ENCODE data around the gene NHLRC4.
A peak's percentile ranks its signal among the peaks of the same experiment; 100 is the strongest.
"Not testable (repeated sequence)": the region's sequence is repeated elsewhere in the genome, so short reads cannot be mapped to it uniquely, and the experiment has no call there.

Gene NHLRC4

DNA sequence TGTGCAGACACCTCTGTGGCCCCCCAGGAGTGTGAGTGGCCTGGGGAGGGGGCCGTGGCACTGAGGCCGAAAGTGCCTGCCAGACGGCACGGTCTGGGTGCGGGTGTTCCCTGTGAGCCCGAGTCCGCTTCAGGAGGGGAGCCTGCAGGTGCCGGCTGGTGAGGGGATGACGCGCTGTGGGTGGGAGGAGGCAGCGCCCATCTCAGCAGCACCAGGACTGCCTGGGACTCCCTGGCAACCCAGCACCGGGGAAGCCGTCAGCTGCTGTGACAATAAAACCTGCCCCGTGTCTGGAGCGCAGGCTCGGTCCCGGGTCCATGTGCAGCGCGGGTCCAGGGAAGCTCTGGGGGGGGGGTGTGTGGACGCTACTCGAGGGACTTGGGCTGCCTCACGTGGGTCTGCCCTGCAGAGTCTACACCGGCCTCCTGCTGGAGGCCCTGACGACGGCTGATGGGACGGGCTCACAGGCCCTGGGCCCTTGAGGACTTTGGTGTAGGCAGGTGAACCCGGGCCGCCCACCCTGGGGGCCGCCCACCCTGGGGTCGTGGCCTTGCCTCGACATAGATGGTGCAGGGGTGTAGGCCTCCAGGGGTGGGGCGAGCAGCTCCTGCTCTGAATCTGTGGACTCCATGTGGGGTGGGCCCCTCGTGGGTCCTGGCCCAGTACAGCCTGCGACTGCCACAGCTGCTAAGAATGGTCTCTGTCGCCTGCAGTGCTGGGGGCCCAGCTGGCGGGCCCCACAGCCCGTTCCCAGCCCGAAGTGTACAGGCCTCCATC is 17.2 kb downstream of the NHLRC4 start:
- DNase-seq (ENCODE audit: low read depth): no peak

DNA sequence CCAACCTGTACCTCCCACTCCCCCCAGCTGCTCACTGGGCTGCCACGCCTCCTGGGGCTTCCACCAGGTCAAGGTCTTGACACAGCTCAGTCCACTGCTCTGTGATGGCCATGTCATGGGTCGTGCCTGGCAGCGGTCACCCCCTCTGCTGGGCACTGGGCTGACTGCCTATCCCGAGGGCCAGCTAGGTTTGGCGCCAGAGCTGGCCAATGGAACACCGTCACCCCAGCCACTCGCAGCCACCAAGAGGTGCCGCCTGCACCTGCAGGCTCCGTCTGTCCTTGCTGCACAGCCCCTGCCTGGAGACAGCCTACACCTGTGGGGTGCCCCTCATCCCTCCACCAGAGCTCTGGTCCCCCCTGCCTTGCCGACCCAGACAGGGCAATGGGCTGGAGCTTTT is 18.5 kb downstream of the NHLRC4 start:
- no peak for DNase-seq (ENCODE audit: low read depth)

DNA sequence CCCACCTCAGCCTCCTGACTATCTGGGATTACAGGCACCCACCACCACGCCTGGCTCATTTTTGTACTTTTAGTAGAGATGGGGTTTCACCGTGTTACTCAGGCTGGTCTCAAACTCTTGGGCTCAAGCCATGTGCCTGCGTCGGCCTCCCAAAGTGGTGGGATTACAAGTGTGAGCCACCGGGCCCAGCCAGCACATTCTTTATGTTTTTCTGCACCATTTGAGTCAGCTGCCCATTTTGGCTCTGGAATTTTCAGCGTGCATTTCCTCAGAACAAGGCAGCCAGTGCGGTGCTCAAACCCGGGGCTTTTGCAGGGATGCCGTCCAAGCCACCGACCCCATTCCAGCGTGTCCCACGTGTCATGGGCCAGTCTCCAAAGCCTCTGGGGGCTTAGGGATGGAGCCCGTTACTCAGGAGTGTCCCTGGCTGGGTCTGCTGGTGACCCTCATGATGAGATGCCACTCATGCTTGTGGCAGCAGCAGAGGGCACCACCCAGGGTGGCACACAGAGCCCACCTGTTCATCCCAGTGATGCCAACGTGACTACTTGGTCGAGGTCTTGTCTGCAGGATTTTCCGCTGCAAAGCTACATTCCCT is 19.3 kb downstream of the NHLRC4 start:
- no peak for DNase-seq (ENCODE audit: low read depth)

DNA sequence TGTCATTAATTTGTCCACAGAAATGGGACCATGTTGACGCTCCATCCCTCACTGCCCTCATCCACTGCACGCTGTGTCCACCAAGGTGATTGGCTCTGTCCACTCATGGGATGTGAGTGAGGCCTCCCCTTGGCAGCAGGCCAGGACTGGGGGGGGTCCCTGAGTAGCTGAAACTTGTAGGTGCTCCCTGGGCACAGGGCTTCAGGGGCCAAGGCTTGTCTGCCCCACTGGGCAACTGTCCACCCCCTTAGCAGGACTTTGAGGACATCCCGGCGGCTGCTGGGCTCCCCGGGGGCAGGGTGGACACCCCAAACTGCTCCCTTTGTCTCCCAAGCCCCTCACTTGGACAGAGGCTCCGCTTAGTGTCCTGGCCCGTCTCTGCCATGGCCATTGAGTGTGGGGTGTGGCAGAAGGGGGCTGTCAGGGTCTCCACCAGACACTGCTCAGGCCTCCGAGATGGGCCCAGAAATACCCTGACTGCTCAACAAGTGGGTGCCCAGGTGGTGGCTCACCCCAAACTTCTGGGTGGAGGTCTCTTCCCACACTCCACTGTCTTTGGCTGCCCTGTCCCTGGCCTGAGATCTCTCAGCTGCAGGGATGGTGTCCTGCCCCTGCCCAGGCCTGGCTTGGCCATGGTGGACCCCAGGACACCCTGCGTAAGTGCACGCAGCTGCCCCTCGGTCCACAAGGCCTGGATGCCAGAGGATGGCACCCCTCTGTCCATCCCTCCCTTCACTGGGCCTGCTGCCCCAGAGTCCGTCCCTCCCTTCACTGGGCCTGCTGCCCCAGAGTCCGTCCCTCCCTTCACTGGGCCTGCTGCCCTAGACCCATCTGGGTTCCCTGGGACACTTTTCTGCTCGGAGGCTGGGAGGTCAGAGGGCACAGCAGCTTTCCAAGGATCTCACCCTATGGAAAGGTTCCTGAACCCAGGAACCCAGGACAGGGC is 20.1 kb downstream of the NHLRC4 start:
- no peak for DNase-seq (ENCODE audit: low read depth)

DNA sequence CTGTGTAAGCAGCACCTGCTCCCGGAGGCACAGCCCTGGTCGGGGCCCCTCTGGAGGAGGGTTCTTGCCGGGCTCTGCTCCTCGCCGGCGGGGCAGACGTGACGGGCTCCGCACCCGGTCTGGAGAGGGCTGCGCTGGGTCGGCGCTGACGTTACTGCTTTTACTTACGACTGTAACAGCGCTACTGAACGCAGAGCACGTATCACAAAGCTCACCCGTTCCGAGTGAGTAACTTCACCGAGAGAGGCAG is 21.8 kb downstream of the NHLRC4 start:
- no peak for DNase-seq (ENCODE audit: low read depth)

DNA sequence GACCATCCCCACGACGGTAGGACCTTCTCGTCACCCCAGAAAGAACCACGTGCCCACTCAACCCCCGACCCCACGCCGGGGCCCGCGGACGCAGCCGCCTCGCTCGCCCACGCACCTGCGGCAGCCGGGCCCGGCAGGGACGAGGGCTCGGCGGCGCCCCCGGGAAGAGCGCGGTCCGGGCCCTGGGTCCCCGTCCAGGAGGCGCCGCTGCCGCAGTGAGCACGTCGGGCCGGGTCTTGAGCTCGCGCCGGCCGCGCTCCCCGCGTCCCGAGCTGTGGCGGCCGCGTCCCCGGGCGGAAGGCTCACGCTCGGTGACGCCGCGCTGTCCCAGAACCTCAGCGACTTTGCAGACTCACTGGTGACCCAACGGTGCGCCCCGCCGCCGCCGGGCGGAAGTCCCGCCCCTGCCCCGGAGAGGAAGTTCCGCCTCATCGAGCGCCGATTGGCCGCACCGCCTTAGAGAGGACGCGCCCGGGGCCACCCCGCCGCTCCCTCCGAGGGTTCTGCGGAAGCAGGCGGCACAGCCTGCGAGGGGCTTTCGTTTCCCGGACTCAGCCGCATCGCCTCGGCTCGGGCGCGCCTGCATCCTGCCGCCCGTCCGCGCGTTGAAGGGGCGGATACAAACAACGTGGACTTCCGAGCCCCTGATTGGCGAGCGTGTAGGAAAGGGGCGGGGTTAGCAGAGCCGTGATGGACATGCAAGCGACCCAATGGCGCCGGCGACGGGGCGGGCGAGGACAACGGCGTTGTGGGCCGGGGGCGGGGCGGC is 22.3 kb downstream of the NHLRC4 start:
- DNase-seq (ENCODE audit: low read depth): peak; percentile 91

DNA sequence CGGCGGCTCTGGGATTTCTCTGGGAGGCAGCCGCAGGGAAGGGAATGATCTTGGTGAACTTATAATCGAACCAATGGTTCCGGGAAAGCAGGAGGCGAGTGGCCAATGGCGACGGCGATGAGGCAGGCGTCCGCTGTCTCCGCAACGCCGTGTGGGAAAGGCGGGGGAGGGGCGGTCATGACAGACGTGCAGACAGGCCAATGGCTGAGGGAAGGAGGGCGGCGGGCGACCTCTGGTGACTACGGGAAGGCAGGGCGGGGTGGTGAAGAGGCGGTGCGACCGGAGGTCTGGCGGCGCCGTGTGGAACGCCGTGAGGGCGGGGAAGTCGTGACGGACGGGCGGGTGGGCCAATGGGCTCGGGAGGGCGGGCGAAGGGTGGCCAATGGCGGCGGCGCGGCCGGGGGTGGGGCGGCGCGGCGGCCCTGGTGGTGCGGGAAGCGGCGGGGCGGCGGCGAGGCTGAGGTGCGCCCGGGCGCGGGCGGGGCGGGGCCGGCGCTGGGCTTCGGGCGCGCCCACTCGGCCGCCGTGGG is 22.9 kb downstream of the NHLRC4 start, which contains the start of gene RAB40C:
RAB40C (plus strand) TSS at position 409 of the 530 bp plus-strand sequence. CDS start 226 bp downstream, outside the sequence.
- peak; percentile 95 for DNase-seq (ENCODE audit: low read depth)

DNA sequence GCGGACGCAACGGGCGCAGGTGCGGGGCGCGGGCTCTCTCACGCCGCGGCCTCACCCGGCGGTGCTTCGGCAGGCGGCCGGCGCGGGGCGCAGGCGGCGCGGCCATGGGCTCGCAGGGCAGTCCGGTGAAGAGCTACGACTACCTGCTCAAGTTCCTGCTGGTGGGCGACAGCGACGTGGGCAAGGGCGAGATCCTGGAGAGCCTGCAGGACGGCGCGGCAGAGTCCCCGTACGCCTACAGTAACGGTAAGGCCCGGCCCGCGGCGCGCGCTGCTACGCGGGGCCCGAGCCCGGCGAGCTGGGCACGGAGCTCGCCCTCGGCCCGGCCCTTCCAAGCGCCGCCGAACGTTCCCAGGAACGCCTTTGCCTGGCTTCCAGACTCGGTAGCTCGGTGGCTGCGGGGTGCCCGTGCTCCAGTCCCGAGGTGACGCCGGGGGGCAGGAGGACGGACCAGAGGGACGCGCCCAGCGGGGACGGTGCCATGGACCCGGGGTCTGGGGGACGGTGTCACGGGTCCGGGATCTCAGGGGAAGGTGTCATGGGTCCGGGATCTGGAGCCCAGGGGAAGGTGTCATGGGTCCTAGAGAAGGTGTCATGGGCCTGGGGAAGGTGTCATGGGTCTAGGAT is 23.5 kb downstream of the NHLRC4 start:
- DNase-seq (ENCODE audit: low read depth): no peak

DNA sequence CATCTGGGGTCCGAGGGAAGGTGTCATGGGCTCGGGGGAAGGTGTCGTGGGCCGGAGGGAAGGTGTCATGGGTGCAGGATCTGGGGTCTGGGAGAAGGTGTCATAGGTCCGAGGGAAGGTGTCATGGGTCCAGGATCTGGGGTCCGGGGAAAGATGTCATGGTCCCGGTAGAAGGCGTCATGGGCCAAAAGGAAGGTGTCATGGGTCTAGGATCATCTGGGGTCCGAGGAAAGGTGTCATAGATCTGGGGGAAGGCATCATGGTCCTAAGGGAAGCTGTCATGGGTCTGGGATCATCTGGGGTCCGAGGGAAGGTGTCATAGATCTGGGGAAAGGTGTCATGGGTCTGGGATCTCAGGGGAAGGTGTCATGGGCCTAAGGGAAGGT is 24.0 kb downstream of the NHLRC4 start:
- DNase-seq (ENCODE audit: low read depth): no peak

DNA sequence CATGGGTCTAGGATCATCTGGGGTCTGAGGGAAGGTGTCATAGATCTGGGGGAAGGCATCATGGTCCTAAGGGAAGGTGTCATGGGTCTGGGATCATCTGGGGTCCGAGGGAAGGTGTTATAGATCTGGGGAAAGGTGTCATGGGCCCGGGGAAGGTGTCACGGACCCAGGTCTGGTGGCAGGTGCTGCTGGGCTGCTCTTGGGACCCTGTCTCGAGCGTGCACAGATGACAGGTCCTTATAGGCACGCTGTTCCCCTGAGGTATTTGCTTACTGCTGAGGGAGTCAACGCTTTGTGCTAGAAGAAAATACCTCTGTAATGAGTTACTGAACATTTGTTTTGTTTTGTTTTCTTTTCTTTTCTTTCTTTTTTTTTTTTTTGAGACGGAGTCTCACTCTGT is 24.4 kb downstream of the NHLRC4 start:
- no peak for DNase-seq (ENCODE audit: low read depth)

DNA sequence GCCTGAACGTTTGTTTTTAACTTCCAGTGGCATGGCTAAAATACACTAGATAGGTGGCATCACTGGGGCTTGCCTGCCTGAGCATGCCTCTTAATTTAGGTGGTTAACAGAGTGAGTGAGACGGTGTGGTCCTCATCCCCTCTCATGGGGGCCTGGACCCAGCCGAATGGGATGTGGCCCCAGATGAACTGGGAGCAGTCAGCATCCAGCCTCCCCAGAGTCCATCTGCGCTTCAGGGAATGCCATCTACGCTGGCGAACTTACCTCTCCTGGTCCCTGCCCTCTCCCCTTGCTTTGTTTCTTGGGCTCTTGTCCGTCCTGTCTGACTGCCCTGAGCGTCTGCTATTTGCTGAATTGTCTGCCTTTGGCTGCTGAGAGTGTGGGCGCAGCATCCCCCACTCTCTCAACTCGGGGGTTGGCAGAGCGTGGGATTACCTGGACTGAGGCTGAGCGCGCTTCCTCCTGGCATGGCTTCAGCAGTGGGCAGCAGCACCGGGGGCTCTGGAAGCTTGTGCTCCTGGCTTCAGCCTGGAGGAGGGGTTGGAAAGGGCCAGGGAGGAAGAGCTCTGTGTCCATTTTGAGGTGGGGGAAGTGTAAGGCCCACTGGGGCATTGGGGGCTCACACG is 25.2 kb downstream of the NHLRC4 start:
- no peak for DNase-seq (ENCODE audit: low read depth)

DNA sequence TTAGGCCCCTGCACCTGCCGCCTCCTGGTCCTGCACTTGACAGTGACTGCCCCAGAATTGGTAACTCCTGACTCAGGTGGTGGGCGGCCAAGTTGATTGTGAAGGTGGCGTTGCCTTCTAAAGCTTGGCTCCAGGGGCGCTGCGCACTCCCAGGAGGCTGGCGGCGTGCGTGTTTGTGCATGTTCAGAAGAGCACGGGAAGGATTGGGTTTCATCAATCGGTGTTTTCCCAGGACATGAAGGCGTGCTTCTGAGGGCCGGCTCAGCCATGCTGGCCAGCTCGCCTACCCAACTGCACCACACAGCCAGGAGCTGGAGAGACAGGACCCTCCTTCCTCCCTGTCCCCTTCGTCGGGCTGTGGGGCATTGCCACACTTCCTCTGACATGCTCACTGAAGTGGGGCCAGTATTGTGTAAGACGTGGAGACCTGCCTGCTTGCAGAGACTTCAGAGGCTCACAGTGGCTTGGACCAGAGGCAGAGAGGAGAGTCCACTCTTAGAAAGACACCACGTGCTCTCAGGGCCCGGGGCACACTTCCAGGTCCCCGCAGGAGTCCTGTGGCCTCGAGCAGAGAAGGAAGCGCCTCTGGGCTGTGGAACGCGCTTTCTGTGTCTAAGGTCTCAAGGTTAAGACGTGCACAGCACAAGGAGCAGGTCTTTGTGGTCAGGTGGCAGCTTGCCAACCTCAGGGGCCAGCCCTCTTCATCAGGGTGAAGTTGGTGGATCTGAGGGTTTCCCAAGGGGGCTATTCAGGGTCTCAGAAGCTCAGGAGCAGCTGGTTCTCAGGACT is 25.9 kb downstream of the NHLRC4 start:
- DNase-seq (ENCODE audit: low read depth): no peak

DNA sequence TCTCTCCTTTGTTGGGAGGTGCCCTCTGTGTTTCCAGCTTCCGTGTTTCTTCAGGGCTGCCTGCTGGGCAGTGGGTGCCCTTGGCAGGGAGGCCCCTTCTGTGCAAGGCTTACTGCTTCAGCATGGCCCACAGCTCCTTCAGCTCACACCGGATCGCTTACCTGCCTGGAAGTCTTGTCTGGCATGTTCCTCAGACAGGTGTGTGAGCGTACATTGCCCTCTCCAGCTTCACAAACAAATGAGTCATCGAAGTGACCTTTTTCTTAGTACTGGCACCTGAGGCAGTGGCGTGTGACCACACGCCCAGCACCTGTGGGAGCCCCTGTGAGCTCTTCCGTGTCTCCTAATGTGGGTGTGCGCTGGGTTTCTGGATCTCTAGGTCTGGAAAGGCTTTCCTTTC is 26.6 kb downstream of the NHLRC4 start:
- no peak for DNase-seq (ENCODE audit: low read depth)

DNA sequence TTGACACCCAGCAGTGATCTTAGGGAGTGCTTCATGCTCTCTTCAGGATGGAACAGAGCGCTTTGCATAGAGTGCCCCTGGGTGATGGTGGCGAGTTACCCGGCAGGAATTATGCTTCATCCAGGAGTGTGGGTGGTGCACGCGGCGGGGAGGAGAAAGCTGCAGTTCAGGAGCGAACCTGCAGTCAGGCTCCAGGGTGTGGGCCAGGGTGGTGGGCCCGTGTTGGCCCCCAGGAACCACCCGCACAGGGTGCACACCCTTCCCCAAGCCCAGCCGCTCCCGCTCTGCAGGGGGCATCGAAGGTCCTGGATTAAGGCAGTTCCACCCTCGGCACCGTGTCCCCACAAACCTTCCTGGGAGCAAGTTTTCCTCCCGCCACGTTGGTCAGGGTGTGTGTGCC is 27.0 kb downstream of the NHLRC4 start:
- DNase-seq (ENCODE audit: low read depth): no peak

DNA sequence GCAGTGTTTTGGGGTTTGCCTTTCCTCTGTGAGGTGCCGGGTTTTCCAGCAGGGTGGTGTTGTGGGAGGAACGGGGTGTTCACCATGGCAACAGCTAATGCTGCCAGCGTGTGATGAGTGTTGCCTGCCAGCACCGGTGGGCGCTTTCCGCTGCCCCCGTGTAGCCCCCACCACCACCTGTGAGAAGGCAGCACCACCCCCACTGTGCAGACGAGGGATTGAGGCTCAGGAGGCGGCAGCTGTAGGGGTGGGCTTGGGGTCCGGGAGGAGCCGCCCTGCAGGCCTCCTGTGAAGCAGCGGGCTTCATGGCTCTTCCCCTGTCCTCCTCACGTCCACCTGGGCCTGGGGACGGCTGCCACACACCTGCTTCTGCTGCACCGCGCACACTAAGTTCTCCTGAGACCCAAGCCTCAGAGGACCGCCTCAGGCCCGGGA is 28.3 kb downstream of the NHLRC4 start:
- no peak for DNase-seq (ENCODE audit: low read depth)

DNA sequence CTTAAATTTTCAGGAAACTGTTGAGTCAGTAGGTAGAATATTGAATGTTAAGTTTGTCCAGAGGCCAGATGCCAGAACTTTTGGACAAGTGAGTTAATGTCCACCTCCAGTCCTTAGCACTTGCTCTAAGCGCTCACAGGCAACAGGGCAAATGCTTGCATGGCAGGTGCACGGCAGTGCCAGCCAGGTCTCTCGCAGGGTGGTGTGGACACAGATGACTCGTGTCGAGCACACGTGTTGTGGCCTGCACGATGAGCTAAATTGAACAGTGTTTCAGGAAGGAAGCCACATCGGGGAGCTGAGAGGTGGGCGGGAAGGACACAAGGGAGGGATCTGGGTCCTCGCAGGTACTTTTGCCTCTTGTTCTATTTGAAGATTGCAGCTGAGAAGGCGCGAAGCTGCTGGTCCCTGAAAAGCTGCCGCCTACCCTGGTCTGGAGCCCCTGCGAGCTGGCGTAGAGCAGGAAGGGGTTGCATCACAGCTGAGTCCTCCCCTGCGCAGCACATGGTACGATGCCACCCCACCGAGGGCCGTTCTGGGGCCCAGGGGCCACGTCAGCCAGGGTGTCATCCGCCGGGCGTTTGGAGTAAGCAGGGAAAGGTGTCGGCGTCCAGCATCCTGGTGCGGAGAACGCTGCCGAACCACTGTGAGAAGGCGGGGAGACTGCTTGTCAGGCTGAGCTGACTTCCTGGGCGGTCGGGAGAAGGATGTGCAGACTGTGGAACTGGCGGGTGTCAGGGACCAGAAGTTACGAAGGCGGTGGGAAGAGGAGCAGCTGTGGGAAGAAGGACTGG is 29.3 kb downstream of the NHLRC4 start:
- no peak for DNase-seq (ENCODE audit: low read depth)

DNA sequence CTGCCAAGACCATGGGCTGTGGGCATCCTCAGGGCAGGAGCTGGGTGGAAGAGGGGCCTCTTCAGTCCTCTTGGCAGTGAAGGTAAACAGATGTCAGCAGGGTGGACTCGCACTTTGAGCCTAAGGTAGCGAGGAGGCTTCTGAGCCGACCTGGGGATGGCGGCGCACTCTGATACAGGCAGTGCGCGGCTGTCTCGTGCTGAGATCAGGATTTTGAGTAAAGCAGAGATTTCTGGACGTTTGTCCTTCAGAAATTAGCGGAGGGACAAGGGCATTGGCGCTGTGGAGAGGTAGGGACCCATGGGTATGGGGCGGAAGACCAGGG is 29.9 kb downstream of the NHLRC4 start:
- DNase-seq (ENCODE audit: low read depth): no peak

DNA sequence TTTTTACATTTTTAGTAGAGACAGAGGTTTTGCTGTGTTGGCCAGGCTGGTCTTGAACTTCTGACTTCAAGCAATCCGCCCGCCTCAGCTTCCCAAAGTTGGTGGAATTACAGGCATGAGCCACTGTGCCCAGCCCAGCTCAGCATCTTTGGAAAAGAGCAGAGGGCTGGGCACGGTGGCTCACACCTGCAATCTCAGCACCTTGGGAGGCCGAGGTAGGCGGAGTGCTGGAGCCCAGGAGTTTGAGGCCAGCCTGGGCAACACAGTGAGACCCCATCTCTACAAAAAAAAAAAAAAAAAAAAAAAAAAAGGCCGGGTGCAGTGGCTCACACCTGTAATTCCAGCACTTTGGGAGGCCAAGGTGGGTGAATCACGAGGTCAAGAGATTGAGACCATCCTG is 30.9 kb downstream of the NHLRC4 start:
- not testable (repeated sequence) for DNase-seq (ENCODE audit: low read depth)

All from GM04504 (cell line).